ENCODE results near the gene PSME3.

PSME3 gene

GRCh38 chr17:42832934-42833766, at the start of gene PSME3:
PSME3 (plus strand) TSS chr17:42833397; CDS start chr17:42833632, 235 bp downstream.
- peak; percentile 47 for DNase-seq

GRCh38 chr17:42783791-42784138, 49.4 kb upstream of the PSME3 start:
- DNase-seq = no peak

- no peak for DNase-seq
These were observed 48.8 kb upstream of the PSME3 start for GRCh38 chr17:42784409-42784808.

GRCh38 chr17:42784811-42785592, 48.2 kb upstream of the PSME3 start:
- DNase-seq = no peak

GRCh38 chr17:42787266-42787665, 45.9 kb upstream of the PSME3 start:
- no peak for DNase-seq

- no peak for DNase-seq
These were observed 41.2 kb upstream of the PSME3 start for GRCh38 chr17:42791948-42792347.

GRCh38 chr17:42792545-42792944, 40.7 kb upstream of the PSME3 start:
- DNase-seq = no peak

GRCh38 chr17:42795061-42795460, 38.1 kb upstream of the PSME3 start:
- no peak for DNase-seq

- DNase-seq = no peak
These were observed 37.7 kb upstream of the PSME3 start for GRCh38 chr17:42795465-42795864.

GRCh38 chr17:42796066-42796758, 37.0 kb upstream of the PSME3 start:
- no peak for DNase-seq

- DNase-seq = no peak
These were observed 35.9 kb upstream of the PSME3 start for GRCh38 chr17:42797067-42798007.

GRCh38 chr17:42798011-42798382, 35.2 kb upstream of the PSME3 start:
- DNase-seq = no peak

GRCh38 chr17:42798383-42799380, 34.5 kb upstream of the PSME3 start, which contains the start of the genes CNTD1 and COA3:
CNTD1 (plus strand) TSS chr17:42798861; CDS start chr17:42799068, 207 bp downstream.
COA3 (minus strand) TSS chr17:42798704; CDS start chr17:42798681, 23 bp downstream.
- DNase-seq = peak; percentile 43

- DNase-seq = no peak
These were observed 29.9 kb upstream of the PSME3 start for GRCh38 chr17:42803074-42803883.

- DNase-seq = no peak
These were observed 28.3 kb upstream of the PSME3 start for GRCh38 chr17:42804918-42805367.

GRCh38 chr17:42806249-42806648, 26.9 kb upstream of the PSME3 start:
- DNase-seq = no peak

- no peak for DNase-seq
These were observed 23.9 kb upstream of the PSME3 start for GRCh38 chr17:42809250-42809649.

GRCh38 chr17:42814633-42815399, 18.4 kb upstream of the PSME3 start:
- no peak for DNase-seq

GRCh38 chr17:42817866-42818265, 15.3 kb upstream of the PSME3 start:
- no peak for DNase-seq

All from cortex of kidney (tissue), 1 donor.